ENCODE results near the gene ZNF800. TPM values are rescaled to one million over a fixed set of nuclear protein-coding genes. Genes with fewer than 3 reads are reported as not detected.

Gene ZNF800
- total and polyA plus RNA-seq, 4 donors: 7.7 to 34.8 (median 20.6) TPM

DNA sequence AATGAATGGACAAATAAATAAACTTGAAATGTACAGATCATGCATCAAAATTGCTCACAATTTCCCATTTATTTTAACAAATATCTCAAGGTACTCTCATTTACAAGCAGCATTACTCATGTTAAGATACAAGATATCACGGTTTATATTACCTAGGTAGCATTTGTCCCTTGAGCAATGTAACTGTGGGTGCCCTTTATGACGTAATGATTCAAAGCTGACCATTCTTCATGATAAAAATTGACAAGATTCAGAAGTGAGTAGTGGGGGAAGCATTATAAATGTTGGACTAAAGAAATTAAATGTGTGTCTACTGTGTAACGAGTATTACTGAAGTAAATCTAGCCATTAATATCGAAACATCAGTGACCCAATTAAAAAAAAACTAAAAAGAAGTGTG is 71.5 kb downstream of the ZNF800 start:
- no peak overlapping the region for H3K4me3 ChIP-seq
- TF ChIP-seq, protein P1, sequence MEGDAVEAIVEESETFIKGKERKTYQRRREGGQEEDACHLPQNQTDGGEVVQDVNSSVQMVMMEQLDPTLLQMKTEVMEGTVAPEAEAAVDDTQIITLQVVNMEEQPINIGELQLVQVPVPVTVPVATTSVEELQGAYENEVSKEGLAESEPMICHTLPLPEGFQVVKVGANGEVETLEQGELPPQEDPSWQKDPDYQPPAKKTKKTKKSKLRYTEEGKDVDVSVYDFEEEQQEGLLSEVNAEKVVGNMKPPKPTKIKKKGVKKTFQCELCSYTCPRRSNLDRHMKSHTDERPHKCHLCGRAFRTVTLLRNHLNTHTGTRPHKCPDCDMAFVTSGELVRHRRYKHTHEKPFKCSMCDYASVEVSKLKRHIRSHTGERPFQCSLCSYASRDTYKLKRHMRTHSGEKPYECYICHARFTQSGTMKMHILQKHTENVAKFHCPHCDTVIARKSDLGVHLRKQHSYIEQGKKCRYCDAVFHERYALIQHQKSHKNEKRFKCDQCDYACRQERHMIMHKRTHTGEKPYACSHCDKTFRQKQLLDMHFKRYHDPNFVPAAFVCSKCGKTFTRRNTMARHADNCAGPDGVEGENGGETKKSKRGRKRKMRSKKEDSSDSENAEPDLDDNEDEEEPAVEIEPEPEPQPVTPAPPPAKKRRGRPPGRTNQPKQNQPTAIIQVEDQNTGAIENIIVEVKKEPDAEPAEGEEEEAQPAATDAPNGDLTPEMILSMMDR (IDR thresholded peaks at IDR 0.05; ENCODE audit: control extremely low read depth, extremely low read depth): no peak
- 88 to 93% methylated on average over 4 of the region's 4 CpGs for WGBS, 2 donors
- H3K27ac ChIP-seq (ENCODE audit: low read depth in 1 of 2, low read length in 1 of 2): no peak overlapping the region
- no peak overlapping the region for H3K9ac ChIP-seq (ENCODE audit: insufficient read depth in 1 of 2, low read length in 2 of 2)
- H3K27me3 ChIP-seq (ENCODE audit: control insufficient read depth in 3 of 3, insufficient read depth in 3 of 3, low read length in 2 of 3): no peaks in the 10 kb centered on the region
- no peaks in the 10 kb centered on the region for H3K4me1 ChIP-seq (ENCODE audit: control insufficient read depth in 5 of 5, insufficient read depth in 5 of 5, low read length in 5 of 5)
- H3K9me3 ChIP-seq (ENCODE audit: control insufficient read depth in 4 of 4, insufficient read depth in 3 of 4, low read length in 3 of 4): no peaks in the 10 kb centered on the region
- ATAC-seq (ENCODE audit: insufficient read depth, low FRiP score) (no peak), DNase-seq (no peak)
- H3K36me3 ChIP-seq (ENCODE audit: control insufficient read depth in 4 of 4, insufficient read depth in 4 of 4, low read length in 4 of 4): no peaks in the 10 kb centered on the region

Other genes starting within 250 kb of the ZNF800 start
- under 1 TPM in 1 of 2 donors, not detected in 1; 0.83 TPM for gene GRM8, start 139.8 kb downstream of the ZNF800 start, total RNA-seq
- under 1 TPM; 0.01 to 0.24 TPM for gene GRM8, start 139.8 kb downstream of the ZNF800 start, polyA plus RNA-seq
- 10 to 100 TPM; 12.4 to 15.8 TPM for gene GCC1, start 192.9 kb upstream of the ZNF800 start, total RNA-seq
- 10 to 100 TPM in 1 of 2 donors, 1 to 10 TPM in 1; 3.5 to 11.7 TPM for gene GCC1, start 192.9 kb upstream of the ZNF800 start, polyA plus RNA-seq
- 100 to 1,000 TPM; 115 to 127 TPM for gene ARF5, start 195.7 kb upstream of the ZNF800 start, total RNA-seq
- gene ARF5, start 195.7 kb upstream of the ZNF800 start, polyA plus RNA-seq: 100 to 1,000 TPM; 192 to 239 TPM
- gene FSCN3, start 201.0 kb upstream of the ZNF800 start, total RNA-seq: 1 to 10 TPM in 1 of 2 donors, not detected in 1; 1.6 TPM
- gene FSCN3, start 201.0 kb upstream of the ZNF800 start, polyA plus RNA-seq: under 1 TPM; 0.27 to 0.51 TPM
- gene PAX4, start 225.4 kb upstream of the ZNF800 start, total RNA-seq: not detected
- not detected for gene PAX4, start 225.4 kb upstream of the ZNF800 start, polyA plus RNA-seq

Measured in lung (tissue), 12 donors.